ENCODE data around the gene UBTD1.
"Not testable (repeated sequence)": the region's sequence is repeated elsewhere in the genome, so short reads cannot be mapped to it uniquely, and the experiment has no call there.

Gene UBTD1

DNA sequence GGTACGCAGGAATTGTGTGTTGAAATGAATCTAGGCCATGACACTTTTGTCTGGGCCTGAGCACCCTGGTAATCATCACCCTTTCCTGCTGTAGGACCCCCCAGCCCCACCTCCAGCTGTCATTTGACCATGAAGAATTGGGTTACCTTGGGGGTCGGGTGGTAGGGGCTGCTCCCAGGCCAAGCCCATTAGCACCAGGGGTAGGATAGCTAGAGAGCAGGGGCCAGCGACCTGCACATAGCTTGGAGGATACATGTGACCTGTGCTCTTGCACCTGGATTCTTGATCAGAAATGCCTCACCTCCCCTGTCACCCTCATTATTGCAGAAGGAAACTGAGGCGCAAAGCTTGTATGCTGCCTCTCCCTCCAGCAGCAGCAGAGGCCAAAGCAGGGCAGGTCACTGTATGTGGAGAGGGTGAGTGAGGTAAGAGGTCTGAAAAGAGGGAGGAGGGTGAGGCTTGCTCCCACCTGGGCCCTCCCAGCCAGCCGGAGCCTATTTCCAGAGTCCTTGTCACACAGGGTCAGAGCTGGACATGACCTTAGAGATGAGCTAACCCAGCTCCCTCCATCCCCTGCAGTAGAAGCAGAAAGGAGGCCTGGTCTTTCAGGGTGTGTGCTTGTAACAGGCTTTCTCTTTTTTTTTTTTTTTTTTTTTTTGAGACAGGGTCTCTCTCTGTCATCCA lies 38.6 kb downstream of the UBTD1 start:
- no peak for DNase-seq (ENCODE audit: low read depth in 1 of 2, low spot score in 1 of 2)

DNA sequence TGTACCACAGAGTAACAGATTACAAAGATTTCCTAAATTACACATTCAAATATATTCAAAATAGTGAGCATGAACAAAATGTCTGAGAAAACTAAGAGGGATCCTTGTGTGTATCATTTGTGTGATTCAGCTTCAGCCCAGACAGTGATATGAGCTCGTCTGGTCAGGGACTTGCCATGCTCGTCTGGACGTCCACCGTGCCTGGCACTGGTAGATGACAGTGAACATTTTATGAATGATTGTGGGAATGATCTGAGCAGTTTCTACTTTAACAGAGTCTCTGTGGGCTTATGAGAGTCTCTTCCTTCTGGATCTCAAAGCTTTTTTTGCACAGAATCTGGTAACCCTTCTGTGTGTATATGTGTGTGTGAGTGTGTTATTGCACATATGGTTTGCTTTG lies 39.7 kb downstream of the UBTD1 start:
- no peak for DNase-seq (ENCODE audit: low read depth in 1 of 2, low spot score in 1 of 2)

DNA sequence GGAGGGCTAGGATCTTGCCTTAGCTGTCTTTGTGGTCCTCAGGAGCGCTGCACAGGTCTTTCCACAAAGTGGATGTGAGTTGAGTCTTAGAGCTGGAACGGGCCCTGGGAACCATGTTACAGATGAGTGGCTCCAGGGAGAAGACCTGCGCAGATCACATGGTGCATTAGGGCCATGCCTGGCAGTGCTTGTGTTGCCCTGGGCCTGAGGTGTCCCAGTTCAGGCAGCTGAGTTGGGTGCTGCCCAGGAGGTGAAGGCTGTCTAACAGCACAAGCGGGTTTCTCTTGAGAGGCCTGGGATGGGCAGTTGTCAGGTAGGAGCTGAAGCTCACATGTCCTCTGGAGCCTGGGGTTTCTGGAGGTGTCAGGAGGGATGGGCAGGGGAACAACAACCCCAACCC lies 40.1 kb downstream of the UBTD1 start:
- DNase-seq (ENCODE audit: low read depth in 1 of 2, low spot score in 1 of 2), result no peak

DNA sequence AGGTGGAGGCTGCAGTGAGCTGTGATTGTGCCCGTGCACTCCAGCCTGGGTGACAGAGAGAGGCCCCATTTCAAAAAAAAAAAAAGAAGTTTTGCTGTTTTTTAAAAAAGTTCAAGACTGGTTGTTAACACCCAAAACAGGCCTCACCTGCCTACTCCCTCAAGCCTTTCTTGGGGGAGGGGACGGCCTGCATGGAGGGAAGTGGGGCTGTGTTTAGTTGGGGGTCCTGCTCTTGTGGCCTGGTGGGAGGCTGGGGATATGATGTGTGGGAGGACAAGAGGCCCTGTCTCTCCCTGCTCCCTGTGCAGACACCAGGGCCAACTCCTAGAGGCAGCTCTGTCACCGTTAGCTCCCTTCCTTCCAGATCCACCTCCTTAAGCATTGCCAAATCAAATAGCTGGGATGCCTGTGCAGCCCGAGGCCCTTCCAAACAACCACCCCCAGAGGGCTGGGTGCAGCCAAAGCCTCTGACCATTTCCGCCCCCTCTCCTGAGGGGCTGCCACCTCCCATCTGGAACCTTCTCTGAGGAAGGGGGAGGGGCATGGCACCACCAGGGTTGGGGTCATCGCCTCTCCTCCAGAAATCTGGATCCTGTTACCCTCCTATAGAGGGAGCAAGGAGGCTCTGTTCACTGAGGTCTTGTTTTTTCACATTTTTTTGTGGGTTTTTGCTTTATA lies 40.9 kb downstream of the UBTD1 start:
- no peak for DNase-seq (ENCODE audit: low read depth in 1 of 2, low spot score in 1 of 2)

DNA sequence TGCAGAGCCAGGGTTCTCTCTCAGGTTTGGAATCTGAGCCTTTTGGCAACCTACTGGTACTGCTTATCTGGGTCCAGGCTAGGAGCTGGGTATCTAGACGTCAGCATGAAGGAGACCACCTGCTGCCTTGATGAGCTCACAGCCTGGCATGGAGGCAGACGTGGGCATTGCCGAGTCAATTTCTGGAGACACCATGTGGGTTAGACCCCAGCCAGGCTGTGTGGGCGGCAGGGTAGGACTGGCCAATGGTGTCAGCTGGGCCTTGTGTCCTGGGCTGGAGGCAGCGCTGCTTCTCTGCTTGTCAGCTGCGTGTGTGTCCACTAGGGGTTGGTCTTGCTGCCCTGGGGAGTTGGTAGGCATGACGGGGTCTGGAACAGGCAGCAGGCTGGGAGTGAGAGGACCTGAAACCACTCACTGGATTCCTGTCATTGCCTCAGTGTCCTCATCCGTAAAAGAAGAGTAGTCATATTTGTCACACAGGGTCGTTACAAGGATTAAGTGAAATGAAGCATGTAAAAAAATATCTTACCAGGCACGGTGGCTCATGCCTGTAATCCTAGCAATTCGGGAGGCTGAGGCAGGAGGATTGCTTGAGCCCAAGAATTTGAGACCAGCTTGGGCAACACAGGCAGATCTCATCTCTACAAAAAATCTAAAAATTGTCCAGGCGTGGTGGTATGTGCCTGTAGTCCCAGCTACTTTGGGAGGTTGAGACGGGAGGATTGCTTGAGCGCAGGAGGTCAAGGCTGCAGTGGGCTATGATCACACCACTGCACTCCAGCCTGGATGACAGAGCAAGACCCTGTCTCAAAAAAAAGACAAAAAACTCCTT lies 42.2 kb downstream of the UBTD1 start:
- DNase-seq (ENCODE audit: low read depth in 1 of 2, low spot score in 1 of 2), result no peak

DNA sequence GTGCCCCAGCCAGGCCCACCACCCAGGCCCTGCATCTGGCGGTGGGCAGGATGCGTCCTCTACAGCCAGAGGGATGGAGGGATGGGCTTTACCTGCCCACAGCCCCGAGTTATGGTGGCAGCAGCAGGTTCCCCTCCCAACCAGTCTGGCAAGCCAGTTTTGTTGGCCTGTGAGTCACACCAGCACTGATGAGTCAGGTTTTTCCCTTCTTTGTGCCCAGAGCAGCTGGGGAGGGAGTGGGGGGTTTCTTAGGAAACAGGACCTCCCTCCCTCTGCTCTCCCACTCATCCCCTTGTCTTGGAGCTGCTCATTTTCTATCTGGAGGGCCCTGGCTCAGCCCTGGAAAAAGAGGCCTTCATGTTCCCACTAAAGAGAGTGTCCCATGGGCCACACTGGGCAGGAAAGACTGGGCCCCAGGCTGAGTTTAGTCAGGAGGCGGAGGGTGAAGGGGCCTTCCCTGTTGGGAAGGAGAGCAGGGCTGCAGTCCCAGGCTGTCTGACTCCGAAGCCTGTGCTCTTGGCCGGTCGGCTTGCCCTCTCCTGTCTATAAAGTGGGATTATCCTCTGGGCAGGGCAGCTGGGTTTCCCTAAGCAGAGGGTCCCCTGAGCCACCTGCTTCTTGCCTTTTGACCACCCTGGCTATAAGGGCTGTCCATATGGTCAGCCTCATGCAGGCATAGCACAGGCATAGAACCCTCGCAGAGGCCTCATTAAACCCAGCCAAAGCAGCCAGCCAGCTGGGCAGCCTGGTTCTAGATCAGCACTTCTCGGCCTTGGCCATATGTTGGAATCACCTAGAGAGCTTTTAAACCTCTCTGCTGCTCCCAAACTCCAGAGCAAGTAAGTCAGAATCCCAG lies 43.7 kb downstream of the UBTD1 start:
- no peak for DNase-seq (ENCODE audit: low read depth in 1 of 2, low spot score in 1 of 2)

DNA sequence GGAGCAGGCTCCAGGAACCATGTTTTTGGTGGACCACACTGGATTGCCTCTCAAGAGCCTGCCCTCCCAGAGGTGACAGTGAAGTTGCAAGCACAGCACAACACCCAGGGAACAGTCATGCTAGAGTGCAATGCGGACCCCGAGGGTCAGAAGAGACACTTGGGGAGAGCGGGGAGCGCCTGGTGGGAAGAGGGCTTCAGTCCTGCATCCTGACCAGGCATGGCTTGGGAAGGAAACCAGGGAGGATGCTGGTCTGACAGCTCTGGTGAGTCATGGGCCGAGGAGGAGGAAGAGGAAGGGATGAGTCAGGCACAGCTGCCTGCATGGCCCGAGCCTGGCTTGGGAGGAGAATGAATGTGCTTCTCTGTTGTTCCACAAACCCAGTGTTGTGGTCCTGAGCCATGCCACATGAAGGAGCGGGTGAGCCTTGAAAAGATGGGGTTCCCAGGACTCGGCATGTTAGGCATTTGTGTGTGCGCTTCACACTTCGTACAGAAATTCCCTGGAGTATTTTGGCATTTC lies 44.4 kb downstream of the UBTD1 start:
- DNase-seq (ENCODE audit: low read depth in 1 of 2, low spot score in 1 of 2), result peak in 1 of 2 donors; percentile 13

DNA sequence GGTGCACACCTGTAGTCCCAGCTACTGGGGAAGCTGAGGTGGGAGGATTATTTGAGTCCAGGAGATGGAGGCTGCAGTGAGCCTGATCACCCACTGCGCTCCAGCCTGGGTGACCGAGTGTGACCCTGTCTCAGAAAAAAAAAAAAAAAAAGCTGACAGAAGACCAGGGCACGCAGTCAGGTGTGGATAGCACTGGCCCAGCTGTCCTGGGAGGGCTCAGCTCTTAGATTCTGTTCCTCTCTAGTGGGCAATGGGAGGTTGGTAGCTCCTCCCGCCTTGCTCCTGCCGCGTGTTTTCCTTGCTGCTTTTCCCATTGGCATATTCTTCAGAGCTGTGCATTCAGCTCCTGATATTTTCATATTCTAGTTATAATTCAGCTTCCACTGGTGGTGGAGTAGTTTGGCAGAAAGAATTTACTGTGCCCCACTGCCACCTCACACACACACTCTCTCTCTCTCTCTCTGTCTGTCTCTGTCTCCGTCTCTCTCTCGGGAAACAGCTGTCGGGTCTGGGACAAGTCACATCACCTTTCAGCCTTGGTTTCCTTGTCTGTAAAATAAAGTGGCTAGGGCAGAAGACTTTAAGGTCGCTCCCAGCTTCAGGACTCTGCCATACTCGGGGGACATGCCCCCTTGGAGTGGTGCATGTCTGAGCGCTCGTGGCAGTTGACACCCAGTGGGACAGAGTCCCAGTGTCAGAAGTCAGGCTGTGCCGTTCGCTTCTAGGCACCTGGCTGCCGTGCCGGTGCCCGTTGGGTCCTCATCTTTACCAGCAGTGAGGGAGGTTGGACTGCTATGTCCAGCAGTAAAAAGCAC lies 47.9 kb downstream of the UBTD1 start:
- no peak for DNase-seq (ENCODE audit: low read depth in 1 of 2, low spot score in 1 of 2)

DNA sequence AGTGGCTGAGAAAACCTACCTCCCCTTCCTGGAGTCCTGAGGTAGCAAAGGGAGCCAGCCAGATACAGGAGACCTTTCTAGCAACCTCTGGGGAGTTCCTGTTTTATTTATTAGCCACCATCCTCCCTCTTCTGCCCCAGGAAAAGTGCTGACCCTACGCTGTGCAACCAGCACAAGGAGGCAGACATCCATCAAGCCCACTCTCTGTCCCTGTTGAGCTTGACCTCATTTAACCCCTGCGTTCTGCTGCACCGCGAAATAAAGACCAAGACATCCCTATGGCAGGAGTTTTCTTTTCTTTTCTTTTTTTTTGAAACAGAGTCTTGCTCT lies 48.5 kb downstream of the UBTD1 start:
- no peak for DNase-seq (ENCODE audit: low read depth in 1 of 2, low spot score in 1 of 2)

DNA sequence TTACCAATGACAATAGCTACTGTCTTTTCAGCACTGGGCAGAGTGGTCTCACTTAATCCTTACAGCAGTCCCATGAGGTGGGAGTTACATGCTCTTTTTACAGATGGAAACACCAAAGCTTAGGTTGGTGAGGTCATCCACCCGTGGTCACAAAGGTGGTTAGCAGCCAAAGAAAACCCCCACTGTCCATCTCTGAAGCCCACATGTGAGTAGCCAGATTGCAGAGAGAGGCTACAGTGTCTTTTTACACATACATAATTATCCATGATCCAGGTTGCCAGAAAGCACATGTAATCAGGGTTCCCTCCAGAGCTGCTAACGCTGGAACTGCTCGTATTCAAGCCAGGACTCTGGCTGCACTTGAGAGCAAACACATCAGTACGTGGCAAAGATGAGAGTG lies 49.2 kb downstream of the UBTD1 start:
- DNase-seq (ENCODE audit: low read depth in 1 of 2, low spot score in 1 of 2), result no peak

DNA sequence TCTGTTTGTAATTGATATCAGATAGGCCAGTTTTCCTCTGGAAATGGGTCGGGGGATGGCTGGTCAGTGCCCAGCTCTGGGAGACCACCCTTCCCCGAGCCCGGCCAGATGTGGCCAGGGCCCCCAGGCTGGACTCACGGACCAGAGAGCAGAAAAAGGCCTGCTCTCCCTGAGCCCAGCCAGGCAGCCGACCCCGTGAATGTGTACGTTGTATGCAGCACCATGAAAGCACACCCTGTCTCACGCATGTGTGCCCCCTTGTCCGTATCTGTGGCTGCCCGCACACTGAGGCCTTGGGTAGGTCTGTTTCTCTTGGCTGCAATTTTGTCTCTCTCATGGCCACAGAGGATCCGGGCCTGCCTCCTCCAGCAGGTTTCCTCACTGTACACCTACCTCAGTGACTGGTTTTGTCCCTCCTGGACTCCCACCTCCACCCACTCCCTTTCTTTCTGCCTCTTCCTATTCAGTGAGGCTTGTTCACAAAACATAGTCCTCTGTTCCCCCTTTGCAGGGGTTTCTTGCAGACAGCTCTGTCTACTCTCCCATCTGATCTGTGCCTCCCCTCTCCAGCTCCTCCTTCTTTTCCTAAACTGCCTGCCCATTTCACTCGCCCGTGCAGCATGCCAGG lies 50.2 kb downstream of the UBTD1 start:
- DNase-seq (ENCODE audit: low read depth in 1 of 2, low spot score in 1 of 2), result no peak

DNA sequence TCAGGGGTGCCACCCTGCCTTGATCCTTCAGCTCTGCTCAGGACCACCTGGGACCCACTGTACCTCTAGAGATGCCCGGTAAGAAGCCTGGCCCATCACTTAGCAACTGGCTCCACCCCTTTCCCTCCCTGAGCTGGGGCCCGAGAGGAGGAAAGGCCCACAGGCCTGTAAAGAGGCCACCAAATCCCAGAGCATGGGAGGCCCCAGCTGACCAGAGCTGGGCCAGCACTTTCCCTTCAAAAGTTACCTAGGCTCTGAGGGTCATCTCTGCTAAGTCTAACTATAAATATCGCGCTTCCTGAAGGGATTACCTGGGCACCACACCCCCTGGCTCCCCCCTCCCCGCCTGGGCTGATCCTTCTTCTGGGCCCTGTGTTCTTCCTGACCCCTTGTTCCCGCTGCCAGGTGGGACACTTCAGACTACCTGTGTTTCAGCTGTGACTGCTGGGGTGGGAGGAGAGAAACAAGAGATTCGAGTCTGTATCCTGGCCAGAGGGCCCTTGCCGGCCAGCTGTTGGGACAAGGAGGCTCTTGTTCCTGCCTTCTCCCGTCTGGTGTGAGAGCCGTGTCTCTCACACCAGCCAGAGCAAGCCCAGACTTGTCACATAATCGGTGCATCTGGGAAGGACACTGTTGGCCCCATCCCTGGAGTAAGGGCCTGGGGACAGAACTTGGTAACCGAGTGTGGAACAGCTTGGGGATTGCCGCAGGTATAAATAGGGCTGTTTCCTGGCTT lies 51.0 kb downstream of the UBTD1 start:
- DNase-seq (ENCODE audit: low read depth in 1 of 2, low spot score in 1 of 2), result no peak

DNA sequence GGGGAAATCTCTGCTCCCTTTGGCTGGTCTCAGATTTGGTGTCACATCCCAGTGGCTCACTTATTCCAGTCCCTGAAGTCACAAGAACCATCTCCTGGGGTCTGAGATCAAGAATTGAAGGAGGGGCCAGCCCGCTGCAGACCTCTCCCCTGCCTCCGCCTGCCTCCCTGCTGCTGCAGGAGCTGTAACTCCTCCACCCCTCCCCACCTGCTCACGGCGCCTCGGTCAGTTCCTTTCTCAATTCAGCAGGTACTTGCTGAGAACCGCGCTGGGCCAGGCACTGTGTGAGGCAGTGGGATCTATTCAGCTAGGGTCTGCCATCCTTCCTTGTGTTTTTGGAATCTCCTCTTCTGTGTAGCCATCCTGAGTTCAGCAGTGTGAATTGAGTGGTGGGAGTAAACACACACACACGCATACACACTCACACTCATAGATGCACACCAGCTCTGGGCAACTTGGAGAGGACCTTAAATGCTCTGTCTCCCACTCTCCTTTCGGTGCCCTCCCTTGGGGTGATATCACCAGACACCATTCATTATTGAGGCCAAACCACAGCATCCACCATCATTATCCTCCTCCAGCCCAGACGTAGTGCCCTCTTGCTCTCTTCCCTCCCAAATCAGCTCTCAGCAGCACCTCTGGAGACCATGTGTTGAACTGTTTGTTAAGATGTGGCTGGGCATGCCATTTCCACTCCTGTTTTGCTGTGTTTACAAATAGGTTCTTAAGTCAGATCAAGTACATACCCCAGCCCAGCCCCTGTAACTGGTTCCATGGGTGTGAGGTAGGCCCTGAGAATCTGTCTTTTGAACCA lies 51.8 kb downstream of the UBTD1 start:
- DNase-seq (ENCODE audit: low read depth in 1 of 2, low spot score in 1 of 2), result no peak

DNA sequence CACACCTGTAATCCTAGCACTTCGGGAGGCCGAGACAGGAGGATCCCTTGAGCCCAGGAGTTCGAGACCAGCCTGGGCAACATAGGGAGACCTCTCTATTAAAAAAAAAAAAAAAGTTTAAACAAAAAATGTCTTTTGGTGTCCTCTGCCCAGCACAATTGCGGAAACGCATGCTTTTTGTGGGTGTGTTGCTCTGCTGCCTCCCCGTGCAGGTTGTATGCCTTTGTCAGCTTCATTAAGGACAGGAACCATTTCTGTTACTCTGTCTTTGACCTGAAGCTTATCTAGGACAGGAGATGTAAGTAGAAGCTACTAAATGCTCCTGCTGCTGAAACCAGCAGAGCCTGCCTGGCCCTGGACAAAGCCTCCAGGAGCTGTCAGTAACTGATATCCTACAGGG lies 52.5 kb downstream of the UBTD1 start:
- DNase-seq (ENCODE audit: low read depth in 1 of 2, low spot score in 1 of 2), result no peak

DNA sequence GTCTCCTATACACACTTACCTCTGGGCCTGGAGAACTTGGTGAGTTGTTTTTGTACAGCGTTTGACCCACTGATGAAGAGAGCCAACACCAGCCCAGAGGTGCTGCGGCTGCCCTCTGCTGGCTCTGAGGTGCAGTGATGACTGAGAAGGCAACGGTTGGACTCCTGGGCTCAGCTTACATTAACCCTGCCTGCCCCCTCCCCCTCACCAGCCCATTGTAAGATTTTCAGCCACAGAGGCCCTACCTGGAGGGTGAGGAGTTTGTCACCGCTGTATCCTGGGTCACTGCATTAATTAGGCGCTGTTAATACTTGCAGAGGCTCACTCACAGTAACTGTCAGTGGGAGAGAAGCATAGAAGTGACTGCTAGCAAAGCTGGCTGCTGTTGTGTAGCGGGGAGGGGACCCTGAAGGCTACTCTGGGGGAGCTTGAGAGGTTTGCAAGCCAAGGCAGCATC lies 54.9 kb downstream of the UBTD1 start:
- DNase-seq (ENCODE audit: low read depth in 1 of 2, low spot score in 1 of 2), result peak; percentile 32 to 37

DNA sequence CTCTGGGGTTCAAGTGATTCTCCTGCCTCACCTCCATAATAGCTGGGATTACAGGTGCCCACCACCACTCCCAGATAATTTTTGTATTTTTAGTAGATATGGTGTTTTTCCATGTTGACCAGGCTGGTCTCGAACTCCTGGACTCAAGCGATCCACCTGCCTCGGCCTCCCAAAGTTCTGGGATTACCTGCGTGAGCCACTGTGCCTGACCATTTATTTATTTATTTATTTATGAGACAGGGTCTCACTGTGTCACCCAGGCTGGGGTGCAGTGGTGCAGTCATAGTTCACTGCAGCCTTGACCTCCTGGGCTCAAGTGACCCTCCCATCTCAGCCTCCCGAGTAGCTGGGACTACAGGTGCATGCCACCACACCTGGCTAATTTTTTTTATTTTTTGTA lies 55.6 kb downstream of the UBTD1 start:
- not testable (repeated sequence) for DNase-seq (ENCODE audit: low read depth in 1 of 2, low spot score in 1 of 2)

DNA sequence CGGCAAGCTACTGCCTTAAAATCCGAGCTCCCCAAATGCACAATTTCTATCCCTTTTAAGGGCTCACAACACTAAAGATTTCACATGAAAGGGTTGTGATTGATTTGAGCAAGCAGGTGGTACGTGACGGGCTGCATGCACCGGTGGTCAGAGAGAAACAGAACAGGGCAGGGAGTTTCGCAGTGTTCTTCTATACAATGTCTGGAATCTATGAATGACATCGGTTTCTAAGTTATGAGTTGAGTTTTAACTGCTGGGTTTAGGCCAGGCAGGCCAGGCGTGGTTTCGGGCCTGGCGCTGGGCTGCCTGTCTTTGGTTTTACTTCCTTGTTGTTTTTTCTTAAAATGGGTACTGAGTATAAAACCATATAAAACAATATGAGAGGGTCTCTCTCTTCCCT lies 56.8 kb downstream of the UBTD1 start:
- not testable (repeated sequence) for DNase-seq (ENCODE audit: low read depth in 1 of 2, low spot score in 1 of 2)

DNA sequence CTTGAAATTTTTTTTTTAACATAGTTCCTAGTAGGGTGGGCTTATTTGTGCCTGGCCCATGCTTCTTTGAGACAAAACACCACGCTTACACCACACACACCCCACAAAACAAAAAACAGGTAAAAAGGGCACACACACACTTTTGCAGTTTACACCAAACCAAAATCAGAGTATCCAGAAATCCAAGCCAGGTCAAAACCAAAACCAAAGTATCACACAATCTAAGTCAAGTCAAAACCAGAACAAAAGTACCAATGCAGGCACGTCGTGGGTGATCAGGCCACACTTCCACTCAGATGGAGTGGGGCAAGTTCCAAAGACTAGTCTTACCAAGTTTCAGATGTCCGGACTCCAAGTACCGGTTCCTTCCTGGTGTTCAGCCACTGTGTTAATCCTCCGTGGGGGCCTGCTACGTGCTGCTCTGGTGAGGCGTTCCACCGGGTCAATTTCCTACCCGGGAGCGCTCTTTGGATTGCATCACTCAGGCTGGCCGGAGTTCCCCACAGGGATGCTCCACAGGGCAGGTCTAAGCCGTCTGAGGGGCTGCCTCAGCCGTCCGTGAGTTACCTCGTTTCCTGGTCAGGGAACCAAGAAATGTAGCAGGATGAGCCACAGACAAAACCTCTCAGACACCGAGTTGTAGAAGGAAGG lies 62.1 kb downstream of the UBTD1 start:
- not testable (repeated sequence) for DNase-seq (ENCODE audit: low read depth in 1 of 2, low spot score in 1 of 2)

Measured in activated T-helper 1 cell treated with anti-CD3 and anti-CD28 coated beads, Interleukin-2, amount 50 U/mL, for 16 hours (primary cell).